ENCODE measurements around the gene RNPEP.
"Not testable (repeated sequence)": the region's sequence is repeated elsewhere in the genome, so short reads cannot be mapped to it uniquely, and the experiment has no call there.

RNPEP gene

DNA sequence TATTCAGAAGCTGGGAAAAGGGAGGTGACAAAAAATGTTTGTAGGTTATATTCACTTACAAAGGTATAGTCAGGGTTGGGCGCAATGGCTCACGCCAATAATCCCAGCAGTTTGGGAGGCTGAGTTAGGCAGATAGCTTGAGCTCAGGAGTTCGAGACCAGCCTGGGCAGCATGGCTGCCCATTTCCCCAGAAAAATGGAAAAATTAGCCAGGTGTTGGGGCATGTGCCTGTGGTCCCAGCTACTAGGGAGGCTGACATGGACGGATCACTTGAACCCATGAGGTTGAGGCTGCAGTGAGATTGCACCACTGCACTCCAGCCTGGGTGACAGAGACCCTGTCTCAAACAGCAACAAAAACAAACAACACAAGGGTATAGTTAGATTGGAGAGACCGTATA lies 24.1 kb upstream of the RNPEP start:
- no peak for DNase-seq (ENCODE audit: low read depth in 2 of 2)

DNA sequence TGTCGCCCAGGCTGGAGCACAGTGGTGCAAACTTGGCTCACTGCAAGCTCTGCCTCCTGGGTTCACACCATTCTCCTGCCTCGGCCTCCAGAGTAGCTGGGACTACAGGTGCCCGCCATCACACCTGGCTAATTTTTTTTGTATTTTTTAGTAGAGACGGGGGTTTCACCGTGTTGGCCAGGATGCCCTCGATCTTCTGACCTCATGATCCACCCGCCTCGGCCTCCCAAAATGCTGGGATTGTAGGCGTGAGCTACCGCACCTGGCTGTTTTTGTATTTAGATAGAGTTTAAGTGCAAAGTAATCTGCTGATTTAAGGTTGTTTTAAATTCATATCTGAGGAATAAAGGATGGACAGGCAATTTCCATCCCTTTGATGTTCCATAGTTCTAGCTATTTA lies 20.1 kb upstream of the RNPEP start:
- not testable (repeated sequence) for DNase-seq (ENCODE audit: low read depth in 2 of 2)

DNA sequence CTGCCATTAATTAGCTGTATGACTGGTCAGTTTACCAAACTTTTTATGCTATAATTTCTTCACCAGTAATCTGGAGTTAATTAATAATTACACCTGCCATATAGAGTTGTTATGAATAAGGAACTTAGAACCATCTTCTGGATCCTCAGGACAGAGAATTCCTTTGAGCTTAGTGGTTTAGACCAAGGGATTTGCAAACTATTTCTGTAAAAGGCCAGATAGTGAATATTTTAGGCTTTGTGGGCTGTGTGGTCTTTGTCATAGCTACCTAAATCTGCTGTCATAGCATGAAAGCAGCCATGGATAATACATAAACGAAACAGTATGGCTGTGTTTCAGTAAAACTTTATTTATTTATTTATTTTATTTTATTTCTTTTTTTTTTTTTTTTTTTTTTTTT lies 18.2 kb upstream of the RNPEP start:
- DNase-seq (ENCODE audit: low read depth in 2 of 2), result no peak

DNA sequence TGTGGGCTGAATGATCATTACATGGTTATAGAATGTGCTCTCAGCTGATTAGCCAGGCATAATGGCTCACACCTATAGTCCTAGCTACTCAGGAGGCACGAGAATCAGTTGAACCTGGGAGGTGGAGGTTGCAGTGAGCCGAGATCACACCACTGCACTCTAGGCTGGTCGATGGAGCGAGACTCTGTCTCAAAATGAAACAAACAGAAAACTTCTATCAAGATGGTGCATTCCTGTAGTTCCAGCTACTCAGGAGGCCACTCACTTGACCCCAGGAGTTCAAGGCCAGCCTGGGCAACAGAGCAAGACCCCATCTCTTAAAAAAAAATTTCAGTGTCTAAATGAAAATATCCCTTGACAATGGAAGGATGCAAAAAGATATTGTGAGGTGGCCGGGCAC lies 16.3 kb upstream of the RNPEP start:
- no peak for DNase-seq (ENCODE audit: low read depth in 2 of 2)

DNA sequence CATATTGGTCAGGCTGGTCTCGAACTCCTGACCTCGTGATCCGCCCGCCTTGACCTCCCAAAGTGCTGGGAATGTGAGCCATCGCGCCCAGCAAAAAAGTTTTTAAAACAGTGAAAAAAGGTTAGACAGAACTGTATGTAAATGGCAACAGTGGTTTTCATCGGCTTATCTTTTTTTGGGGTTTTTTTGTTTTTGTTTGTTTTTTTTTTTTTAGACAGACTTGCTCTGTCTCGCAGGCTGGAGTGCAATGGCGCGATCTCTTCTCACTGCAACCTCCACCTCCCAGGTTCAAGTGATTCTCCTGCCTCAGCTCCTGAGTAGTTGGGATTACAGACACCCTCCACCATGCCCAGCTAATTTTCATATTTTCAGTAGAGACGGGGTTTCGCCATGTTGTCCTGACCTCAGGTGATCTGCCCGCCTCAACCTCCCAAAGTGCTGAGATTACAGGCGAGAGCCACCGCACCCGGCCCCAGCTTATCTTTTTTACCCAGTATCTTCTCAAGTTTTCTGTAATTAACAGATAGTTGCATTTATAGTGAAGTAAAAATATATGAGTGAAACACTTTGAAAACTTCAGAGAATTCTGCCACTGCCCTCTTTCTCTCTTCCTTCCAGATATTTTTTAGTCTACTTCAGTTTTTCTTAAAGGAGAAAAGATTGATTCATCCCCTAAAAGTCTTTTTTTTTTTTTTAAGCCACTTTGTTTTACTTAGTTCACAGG lies 14.1 kb upstream of the RNPEP start:
- no peak for DNase-seq (ENCODE audit: low read depth in 2 of 2)

DNA sequence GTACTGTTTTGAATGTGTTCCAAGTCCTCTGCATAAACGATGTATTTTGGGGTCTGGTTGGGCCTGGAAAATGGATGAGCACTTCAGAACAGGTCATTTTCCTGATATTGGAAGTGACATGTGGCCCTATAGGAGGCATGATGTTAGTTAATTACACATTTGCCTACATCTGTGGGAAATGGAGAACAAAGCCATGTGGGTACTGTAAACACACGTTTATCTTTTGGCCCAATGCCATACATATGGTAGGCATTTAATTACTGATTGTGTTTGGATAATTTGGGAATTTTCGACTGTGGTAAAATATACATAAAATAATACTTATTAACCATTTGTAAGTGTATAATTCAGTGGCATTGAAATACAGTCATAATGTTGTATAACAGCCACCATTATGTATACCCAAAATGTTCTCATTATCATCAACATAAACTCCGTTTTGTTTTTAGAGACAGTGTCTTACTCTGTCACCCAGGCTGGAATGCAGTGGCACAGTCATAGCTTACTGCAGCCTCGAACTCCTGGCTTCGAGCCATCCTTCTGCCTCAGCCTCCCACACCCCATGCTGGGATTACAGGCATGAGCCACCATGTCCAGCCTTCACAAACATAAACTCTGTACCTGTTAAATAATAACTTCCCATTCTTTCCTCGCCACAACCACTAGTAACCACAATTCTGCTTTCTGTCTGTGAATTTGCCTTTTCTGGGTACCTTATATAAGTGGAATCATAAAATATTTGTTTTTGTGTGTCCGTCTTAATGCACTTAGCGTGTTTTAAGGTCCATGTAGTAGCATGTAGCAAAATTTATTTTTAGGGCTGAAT lies 11.9 kb upstream of the RNPEP start:
- no peak for DNase-seq (ENCODE audit: low read depth in 2 of 2)

DNA sequence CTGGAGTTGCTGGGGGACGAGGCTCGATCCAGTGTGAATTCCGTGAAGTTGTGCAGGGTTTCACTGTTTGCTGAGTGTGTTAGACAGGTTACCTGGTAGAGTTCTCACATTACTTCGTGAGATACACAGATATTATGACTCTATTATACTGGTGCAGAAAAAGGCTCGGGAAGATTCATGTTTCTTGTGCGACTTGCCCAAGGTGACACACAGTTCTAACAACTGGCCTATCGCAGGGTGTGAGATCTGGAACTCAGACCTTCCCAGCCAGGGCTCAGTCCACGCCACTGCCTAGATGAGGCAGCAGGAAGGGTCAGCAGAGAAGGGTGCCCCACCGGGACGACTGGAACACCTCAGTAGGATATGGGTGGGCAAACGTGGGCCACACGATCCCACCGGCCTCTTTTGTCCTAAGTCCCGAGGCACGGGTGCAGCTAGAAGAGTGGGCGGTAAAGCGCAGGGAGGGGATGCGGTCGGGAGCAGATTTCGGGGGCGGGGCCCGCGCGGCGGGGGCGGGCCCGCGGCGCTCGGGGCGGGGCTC lies 296 bp upstream of the RNPEP start:
- DNase-seq (ENCODE audit: low read depth in 2 of 2), result peak; percentile 56 to 61

DNA sequence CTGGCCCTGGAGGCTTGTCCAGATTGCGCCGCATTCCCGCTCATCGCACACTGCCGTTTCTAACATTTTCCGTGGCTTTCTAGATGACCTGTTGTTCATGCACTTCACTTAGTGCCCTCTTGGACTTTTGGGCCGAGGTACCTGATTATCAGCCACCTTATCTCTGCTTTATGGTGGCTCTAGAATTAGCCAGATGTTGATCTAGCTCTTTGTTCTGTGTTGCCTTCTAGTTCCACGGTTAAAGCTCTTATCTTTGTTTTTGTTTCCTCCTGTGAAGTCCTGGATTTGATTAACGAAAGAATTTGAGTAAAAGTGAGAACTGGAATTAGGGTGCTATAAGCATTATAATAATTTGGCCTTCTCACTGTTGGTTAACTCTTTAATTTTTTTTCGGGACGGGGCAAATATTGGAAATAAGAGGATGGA lies 945 bp downstream of the RNPEP start:
- DNase-seq (ENCODE audit: low read depth in 2 of 2), result no peak

DNA sequence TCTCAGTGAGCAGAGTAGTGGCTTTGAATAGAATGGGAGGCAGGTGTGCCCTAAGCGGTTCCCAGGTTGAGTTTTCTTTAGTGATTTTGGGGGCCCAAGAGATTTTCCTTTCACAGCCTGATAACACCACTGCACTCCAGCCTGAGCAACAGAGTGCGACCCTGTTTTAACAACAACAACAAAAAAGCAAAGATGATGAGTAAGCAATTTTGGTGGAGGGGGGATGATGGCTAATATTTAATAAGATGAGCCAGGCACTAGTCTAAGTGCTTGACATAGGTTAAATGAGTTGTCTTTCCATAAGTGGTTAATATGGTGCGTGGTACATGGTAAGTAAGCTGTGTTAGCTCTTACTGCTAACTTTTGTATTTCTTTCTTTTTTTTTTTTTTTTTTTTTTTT lies 2.0 kb downstream of the RNPEP start:
- no peak for DNase-seq (ENCODE audit: low read depth in 2 of 2)

DNA sequence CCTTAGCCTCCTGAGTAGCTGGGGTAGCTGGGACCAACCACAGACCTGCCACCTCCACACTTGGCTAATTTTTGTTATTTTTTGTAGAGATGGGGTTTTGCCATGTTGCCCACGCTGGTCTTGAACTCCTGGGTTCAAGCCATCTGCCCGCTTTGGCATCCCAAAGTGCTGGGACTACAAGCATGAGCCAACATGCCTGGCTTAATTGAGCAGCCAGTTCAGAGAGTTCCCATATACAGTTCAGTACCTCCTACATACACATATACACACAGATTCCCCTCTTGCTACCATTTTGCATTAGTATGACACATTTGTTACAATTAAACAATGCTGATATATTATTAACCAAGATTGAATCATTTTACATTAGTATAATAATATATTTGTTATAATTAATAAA lies 2.9 kb downstream of the RNPEP start:
- no peak for DNase-seq (ENCODE audit: low read depth in 2 of 2)

DNA sequence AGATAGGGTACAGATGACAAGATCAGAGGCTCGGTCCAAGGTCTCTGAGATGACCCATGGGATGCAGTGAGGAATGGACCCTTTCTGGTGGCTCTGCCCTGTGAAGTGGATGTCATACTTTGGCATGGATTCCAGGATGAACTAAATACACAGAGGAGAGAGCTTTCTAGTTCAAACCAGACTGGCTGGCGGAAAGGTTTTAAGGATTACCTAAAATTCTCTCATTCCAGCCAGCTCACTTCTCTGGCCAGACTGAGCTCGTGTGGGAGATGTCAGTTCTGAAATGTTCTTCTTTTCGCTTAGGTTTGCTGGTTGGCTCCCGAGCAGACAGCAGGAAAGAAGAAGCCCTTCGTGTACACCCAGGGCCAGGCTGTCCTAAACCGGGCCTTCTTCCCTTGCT lies 6.2 kb downstream of the RNPEP start:
- no peak for DNase-seq (ENCODE audit: low read depth in 2 of 2)

DNA sequence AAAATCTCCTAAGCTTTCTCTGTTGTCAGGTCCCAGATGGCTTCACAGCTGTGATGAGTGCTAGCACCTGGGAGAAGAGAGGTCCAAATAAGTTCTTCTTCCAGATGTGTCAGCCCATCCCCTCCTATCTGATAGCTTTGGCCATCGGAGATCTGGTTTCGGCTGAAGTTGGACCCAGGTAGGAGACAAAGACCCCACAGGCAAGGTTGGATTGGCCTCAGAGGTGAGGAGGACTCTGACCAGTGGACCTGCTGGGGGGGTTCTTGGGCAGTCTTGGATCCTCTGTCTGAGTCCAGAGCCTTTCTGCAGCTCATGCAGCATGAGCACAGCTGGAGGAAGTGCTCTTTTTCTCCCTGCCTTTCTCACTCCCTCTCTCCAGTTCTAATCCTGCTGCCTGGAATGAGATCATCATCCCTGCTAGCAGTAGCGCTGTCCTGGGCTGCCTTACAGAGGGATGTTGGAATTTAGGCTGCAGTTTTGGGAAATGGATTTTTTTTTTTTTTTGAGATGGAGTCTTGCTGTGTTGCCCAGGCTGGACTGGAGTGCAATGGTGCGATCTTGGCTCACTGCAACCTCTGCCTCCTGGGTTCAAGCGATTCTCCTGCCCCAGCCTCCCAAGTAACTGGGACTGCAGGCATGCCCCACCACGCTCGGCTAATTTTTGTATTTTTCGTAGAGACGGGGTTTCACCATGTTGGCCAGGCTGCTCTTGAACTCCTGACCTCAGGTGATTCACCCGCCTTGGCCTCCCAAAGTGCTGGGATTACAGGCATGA lies 7.1 kb downstream of the RNPEP start:
- DNase-seq (ENCODE audit: low read depth in 2 of 2), result no peak

DNA sequence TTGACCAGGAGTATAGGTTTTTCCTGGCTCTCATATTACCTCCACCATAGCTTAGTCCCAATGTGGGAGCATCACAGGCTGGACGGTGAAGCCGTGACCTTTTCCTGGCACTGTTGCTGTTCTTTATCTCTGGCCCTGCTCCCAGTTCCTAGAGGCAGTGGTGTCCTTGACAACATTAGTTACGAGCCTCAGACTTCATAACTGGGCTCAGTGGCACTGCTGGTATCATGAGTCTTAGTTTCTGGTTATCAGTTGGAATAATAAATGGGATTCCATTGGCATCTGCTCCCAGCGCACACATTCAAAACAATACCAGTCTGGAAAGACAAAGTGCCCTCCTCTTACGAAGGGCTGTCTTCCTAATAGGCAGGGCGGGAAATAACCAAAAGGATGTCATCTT lies 8.0 kb downstream of the RNPEP start:
- no peak for DNase-seq (ENCODE audit: low read depth in 2 of 2)

DNA sequence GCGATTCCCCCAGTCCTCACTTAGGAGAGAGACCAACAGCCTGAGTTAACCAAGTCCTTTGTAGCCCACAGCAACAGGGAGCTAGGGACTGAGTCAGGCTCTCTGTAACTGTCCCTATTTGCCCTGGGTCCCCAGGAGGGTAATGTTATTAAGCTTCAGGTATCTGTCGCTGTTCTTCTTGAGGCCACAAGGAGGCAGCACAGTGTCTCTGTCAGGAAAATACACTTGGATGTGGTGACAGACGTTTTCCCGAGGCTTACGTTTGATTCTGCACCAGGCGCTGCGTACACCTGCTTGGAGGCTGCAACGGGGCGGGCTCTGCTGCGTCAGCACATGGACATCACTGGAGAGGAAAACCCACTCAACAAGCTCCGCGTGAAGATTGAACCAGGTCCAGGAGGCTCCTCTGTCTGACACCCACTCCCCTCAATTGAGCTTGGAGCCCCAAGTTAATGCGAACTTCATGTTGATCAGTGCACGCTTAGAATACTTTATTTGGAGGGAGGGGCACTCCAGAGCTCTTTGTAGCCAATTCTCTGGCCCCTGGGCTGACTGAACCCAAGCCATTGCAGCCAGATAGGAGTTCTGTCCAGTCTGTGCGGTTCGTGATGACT lies 17.3 kb downstream of the RNPEP start:
- peak in 1 of 2 donors; percentile 10 for DNase-seq (ENCODE audit: low read depth in 2 of 2)

DNA sequence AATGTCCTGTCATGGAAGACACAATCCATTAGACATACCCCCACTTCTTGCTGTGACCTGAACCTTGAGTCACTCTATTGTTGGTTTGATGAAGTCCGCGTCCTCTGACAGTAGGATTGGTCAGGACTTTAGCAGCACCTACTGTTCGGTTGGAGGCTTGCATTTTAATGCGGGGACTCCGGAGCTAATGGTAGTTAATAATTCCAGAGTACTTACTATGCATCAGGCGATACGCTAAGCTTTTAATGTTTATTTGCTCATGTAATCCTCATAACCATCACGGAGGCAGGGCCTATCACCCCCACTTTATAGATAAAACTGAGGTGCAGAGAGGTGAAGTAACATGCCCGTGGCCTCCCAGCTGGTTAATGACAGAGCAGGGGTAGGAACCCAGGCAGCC lies 20.1 kb downstream of the RNPEP start:
- DNase-seq (ENCODE audit: low read depth in 2 of 2), result no peak

DNA sequence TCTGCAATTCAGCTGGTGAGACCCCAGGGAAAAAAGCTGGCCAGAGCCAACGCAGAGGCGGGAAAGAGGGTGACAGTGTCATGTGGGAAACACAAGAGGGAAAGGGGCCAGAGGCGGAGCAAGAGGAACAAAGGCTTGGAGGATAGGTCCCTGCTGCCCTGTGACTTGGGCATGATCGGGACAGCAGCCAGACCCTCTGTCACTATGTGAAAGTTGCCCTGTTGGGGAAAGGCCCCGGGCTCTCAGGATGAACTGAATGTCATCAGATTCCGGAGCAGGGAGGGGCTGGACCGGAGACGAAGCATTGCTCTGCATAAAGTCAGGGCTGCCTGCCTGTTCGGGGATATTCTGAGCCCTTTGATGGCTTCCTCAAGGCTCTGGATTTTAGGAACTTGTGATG lies 22.3 kb downstream of the RNPEP start:
- no peak for DNase-seq (ENCODE audit: low read depth in 2 of 2)

DNA sequence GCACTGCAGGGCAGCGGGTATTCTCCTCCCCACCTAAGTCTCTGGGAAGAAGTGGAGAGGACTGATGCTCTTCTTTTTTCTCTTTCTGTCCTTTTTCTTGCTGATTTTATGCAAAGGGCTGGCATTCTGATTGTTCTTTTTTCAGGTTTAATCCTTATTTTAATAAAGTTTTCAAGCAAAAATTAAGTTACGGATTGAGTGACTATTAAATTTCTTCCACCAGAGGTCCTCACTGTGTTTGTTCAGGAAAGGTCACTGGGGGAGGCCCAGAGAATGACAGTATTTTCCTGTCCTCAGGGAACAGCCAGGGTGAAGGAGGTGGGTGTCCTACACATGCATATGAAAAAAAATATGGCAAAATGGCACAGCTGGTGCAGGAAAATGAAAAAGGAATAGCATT lies 23.5 kb downstream of the RNPEP start:
- DNase-seq (ENCODE audit: low read depth in 2 of 2), result no peak

DNA sequence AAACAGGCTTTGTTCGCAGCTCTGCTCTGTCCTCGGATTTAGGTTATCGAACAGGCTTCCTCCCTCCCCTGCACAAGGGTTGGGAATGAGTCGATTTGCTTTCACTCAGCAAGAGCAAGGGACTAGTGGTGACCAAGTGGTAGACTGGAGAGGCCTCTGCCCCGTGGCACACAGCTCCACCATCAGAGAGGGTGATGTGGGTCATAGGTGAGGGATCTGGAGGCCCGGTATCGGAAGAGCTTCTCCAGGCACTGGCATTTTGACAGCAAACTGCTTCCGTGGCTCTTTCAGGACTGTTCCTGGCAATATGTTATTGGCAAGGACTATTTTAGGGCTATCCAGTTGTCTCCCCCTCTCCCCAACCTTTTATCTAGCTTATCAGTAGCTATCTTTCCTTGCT lies 24.9 kb downstream of the RNPEP start:
- no peak for DNase-seq (ENCODE audit: low read depth in 2 of 2)

DNA sequence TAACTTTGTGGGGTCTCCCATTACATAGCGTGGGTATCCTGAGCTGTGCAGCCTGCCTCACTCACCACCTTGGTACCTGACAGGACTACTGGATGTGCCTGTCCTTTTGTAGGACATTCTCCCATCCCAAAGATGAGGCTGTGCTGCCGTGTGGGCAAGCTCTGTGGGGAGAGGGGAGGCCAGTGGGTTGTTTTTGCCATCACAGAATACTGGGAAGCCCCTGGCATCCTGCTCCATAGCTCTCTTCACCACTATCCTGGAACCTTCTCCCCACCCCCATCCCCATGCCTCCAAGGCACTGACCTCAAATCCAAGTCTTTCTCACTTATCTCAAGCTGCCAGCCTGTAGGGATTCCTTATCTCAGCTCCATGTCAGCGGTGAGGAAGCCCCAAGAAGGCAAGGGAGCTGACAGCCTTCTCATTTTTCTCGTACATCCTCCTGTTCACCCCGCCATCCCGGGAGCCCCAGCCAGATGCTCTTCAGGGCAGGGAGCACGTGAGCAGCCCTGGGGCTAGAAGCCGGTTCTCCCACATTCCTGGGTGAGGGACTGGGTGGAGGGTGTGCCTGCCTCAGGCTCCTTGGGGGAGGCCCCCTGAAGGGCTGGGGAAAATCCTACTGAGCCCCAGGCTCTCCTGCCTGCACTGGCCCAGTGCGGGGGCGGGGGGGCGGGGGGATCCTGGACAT lies 25.5 kb downstream of the RNPEP start:
- no peak for DNase-seq (ENCODE audit: low read depth in 2 of 2)

DNA sequence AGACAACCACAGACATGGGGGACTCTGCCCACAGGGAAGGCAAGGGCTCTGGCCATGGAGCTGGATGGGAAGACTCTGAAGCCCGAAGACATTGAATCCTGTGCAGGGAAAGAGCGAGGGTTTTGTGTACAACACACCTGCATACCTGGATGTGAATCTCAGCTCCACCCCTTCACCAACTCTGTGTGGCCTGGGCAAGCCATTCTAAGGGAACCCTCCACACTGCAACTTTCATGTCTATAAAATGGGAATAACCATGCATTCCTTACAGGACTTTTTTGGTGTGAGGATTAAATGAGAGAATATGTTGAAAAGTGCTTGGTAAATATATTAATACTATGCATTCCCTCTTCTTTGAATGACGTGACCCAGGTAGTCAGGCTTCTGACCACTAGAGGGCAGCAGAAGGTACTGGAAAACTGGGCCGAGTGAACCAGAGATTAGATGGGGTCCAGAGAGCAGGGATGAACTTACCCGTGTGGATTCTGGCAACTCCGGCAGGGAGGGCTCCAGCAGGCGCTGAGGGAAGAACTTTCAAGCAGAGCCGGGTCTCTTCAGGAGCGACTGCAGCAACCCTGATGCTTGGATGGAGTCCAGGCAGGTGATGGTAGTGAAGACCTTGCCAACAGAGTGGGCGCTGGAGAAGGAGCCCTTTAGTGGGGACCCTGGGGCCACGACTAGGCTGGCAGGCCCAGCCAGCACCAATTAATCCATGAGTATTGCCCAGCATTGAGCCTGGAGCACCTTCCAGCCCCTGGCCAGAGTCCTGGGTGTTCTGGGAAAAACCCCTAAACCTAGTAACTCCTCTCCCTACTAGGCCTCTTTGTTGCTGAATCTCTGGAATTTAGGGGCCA lies 27.1 kb downstream of the RNPEP start:
- peak; percentile 41 to 53 for DNase-seq (ENCODE audit: low read depth in 2 of 2)
